NCI-H82 treated with DMSO at 0.1 percent for 48 hours (cell line): ENCODE results near the gene RTN1.

Source experiments
- DNase-seq: peaks from one replicate; lab custom pipeline; 2025; ENCODE audit not compliant: unreplicated experiment; lab: John Stamatoyannopoulos, UW

The RTN1 gene

GRCh38 chr14:59630288-59630963, 240.2 kb downstream of the RTN1 start:
- no peak for DNase-seq

GRCh38 chr14:59629444-59630287, 240.9 kb downstream of the RTN1 start:
- DNase-seq, result no peak

- DNase-seq, result no peak
Measured at GRCh38 chr14:59627011-59627520, 243.5 kb downstream of the RTN1 start.

- DNase-seq, result no peak
Measured at GRCh38 chr14:59622631-59623030, 247.9 kb downstream of the RTN1 start.

- no peak for DNase-seq
Measured at GRCh38 chr14:59619061-59619460, 251.5 kb downstream of the RTN1 start.

- no peak for DNase-seq
Measured at GRCh38 chr14:59601056-59601455, 269.5 kb downstream of the RTN1 start.

- DNase-seq, result no peak
Measured at GRCh38 chr14:59600211-59600945, 270.2 kb downstream of the RTN1 start.

- DNase-seq, result no peak
Measured at GRCh38 chr14:59595071-59595470, 275.5 kb downstream of the RTN1 start.

- peak; percentile 61 for DNase-seq
Measured at GRCh38 chr14:59591641-59592370, 278.8 kb downstream of the RTN1 start.

GRCh38 chr14:59588101-59588500, 282.5 kb downstream of the RTN1 start:
- DNase-seq, result no peak

- no peak for DNase-seq
Measured at GRCh38 chr14:59585891-59586554, 284.6 kb downstream of the RTN1 start.

GRCh38 chr14:59583755-59584154, 286.8 kb downstream of the RTN1 start:
- no peak for DNase-seq

GRCh38 chr14:59582845-59583509, 287.6 kb downstream of the RTN1 start:
- DNase-seq, result peak; percentile 100

GRCh38 chr14:59582161-59582560, 288.4 kb downstream of the RTN1 start:
- DNase-seq, result peak; percentile 79

- DNase-seq, result no peak
Measured at GRCh38 chr14:59580911-59581310, 289.7 kb downstream of the RTN1 start.

GRCh38 chr14:59576332-59577294, 294.0 kb downstream of the RTN1 start, which contains the start of gene CCDC175:
CCDC175 (minus strand) TSS chr14:59576812; CDS start chr14:59576775, 37 bp downstream.
- DNase-seq, result no peak

GRCh38 chr14:59570122-59570521, 300.5 kb downstream of the RTN1 start:
- DNase-seq, result peak; percentile 80

GRCh38 chr14:59566725-59567124, 303.9 kb downstream of the RTN1 start:
- DNase-seq, result no peak
